Smooth muscle cell (in vitro differentiated cells): ENCODE measurements around the gene MAGI2. TPM values are rescaled to one million over a fixed set of nuclear protein-coding genes. Genes with fewer than 3 reads are reported as not detected.

Experiments
- DNase-seq: peaks from one replicate; lab custom pipeline; 2025; ENCODE audit not compliant: unreplicated experiment; lab: John Stamatoyannopoulos, UW
- H2AFZ ChIP-seq: fragments of 200-600 bp; sonication (generic); 2 replicates; pipeline ENCODE4 v1.6.0; 2016; ENCODE audit warnings: antibody characterized with exemption, low read depth, mild to moderate bottlenecking
- H3F3A ChIP-seq: fragments of 200-600 bp; sonication (generic); 2 replicates; pipeline ENCODE4 v1.6.0; 2017; ENCODE audit warnings: antibody characterized with exemption, low read depth
- H3K27ac ChIP-seq: fragments of 200-600 bp; sonication (generic); 2 replicates; pipeline ENCODE4 v1.5.1; 2016; ENCODE audit warnings: low read depth, mild to moderate bottlenecking
- H3K27me3 ChIP-seq: fragments of 200-600 bp; sonication (generic); 2 replicates; pipeline ENCODE4 v1.6.1; 2016; ENCODE audit warnings: low read depth, mild to moderate bottlenecking
- H3K36me3 ChIP-seq: fragments of 200-600 bp; sonication (generic); 2 replicates; pipeline ENCODE4 v1.5.1; 2016; ENCODE audit warnings: low read depth
- H3K4me1 ChIP-seq: fragments of 200-600 bp; sonication (generic); 2 replicates; pipeline ENCODE4 v1.5.1; 2016; ENCODE audit warnings: low read depth
- H3K4me2 ChIP-seq: fragments of 200-600 bp; sonication (generic); 2 replicates; pipeline ENCODE4 v1.6.0; 2016; ENCODE audit warnings: mild to moderate bottlenecking
- H3K4me3 ChIP-seq: fragments of 200-600 bp; sonication (generic); 2 replicates; pipeline ENCODE4 v1.5.1; 2016; ENCODE audit warnings: mild to moderate bottlenecking
- H3K79me2 ChIP-seq: fragments of 200-600 bp; sonication (generic); 2 replicates; pipeline ENCODE4 v1.6.0; 2016; ENCODE audit warnings: low read depth, mild to moderate bottlenecking
- H3K9ac ChIP-seq: fragments of 200-600 bp; sonication (generic); 2 replicates; pipeline ENCODE4 v1.6.0; 2016; ENCODE audit warnings: low read depth
- H3K9me3 ChIP-seq: fragments of 200-600 bp; sonication (generic); replicated peaks from 2 replicates; pipeline ENCODE4 v1.5.1; 2016; ENCODE audit warnings: low read depth
- H4K20me1 ChIP-seq: fragments of 200-600 bp; sonication (generic); 2 replicates; pipeline ENCODE4 v1.6.0; 2016; ENCODE audit warnings: low read depth
- WGBS: methylation state at CpG from one replicate; pipeline ENCODE4 v1.1.7; 2016; ENCODE audit warnings: low lambda C conversion rate; 5-methylcytosine and 5-hydroxymethylcytosine counted together
- polyA plus RNA-seq: library from polyadenylated mRNA; unstranded; fragments of >200 nt; fragmentation: Nextera tagmentation; extraction: Ambion mirVana; gene quantifications from 2 replicates; pipeline ENCODE4 v1.2.1, GENCODE V29; 2016
- total RNA-seq: library from RNA; depleted of rRNA; stranded (reverse); fragments of >200 nt; gene quantifications from 2 replicates; pipeline ENCODE4 v1.2.3, GENCODE V29; 2014
- TF ChIP-seq, protein P1 (sequence below): fragments of 200-600 bp; sonication (generic); IDR thresholded peaks from 2 replicates; pipeline ENCODE4 v1.5.1; 2017; ENCODE audit warnings: borderline replicate concordance, mild to moderate bottlenecking, antibody characterized with exemption; ENCODE audit not compliant: insufficient read depth, poor library complexity, severe bottlenecking

The MAGI2 gene
- total and polyA plus RNA-seq, 2 experiments from 2014 or later: 3.4 to 10.7 TPM

DNA sequence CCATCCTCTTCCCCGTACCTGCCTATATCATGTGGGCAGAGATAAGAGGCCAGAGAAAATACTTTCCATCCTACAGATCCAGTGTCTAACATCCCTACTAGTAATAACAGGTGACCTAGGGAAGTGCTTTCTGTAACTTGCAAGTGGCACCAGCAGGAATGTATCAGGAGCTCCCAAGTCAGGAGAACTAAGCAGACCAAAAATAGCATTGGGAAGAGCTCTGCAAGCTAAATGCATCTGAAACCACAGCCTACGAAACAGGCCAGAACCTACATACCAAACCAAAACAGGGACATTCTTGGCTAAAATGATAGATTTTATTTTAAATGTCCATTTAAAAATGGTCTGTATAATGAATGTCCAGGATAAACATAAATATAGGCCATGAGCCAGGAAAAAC lies 974.1 kb downstream of the MAGI2 start:
- 95% methylated on average over 2 of the region's 2 CpGs for WGBS
- H3K27me3 ChIP-seq: no peaks in the 10 kb centered on the region
- no peaks in the 10 kb centered on the region for H3K36me3 ChIP-seq
- TF ChIP-seq, protein P1, sequence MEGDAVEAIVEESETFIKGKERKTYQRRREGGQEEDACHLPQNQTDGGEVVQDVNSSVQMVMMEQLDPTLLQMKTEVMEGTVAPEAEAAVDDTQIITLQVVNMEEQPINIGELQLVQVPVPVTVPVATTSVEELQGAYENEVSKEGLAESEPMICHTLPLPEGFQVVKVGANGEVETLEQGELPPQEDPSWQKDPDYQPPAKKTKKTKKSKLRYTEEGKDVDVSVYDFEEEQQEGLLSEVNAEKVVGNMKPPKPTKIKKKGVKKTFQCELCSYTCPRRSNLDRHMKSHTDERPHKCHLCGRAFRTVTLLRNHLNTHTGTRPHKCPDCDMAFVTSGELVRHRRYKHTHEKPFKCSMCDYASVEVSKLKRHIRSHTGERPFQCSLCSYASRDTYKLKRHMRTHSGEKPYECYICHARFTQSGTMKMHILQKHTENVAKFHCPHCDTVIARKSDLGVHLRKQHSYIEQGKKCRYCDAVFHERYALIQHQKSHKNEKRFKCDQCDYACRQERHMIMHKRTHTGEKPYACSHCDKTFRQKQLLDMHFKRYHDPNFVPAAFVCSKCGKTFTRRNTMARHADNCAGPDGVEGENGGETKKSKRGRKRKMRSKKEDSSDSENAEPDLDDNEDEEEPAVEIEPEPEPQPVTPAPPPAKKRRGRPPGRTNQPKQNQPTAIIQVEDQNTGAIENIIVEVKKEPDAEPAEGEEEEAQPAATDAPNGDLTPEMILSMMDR: no peak
- H3K4me2 ChIP-seq: no peak overlapping the region
- H3K9ac ChIP-seq: no peak overlapping the region
- H4K20me1 ChIP-seq: no peaks in the 10 kb centered on the region
- no peaks in the 10 kb centered on the region for H3K9me3 ChIP-seq
- H3F3A ChIP-seq: no peaks in the 10 kb centered on the region
- H3K27ac ChIP-seq: no peak overlapping the region
- no peaks in the 10 kb centered on the region for H3K4me1 ChIP-seq
- no peak overlapping the region for H2AFZ ChIP-seq
- H3K79me2 ChIP-seq: no peaks in the 10 kb centered on the region
- no peak overlapping the region for H3K4me3 ChIP-seq
- no peak for DNase-seq

DNA sequence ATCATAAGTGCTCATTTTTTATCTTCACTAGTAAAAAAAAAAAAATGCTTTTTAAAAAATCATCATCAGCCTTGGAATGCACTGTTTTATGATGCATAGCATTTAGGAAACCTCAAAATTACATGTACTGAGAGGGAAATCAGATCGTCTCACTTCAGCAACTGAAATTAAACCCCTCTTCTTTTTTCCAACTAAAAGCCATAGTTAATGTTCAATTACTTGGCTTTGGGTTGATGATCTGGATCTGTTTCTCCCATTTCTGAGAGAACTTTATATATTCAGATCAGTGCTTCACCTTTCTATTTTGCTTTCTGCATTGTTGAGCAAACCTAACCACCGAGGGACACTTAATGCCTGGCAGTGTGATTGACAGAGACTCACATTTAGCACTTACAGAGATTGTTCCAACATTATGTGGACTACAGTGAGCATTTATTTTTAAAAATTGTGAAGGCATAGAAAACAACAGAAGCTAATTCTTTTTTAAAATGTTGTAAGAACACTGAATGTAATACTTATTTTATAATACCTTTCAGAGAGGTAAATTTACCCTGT lies 976.5 kb downstream of the MAGI2 start:
- no peaks in the 10 kb centered on the region for H4K20me1 ChIP-seq
- no peak overlapping the region for H3K27ac ChIP-seq
- H3K79me2 ChIP-seq: no peaks in the 10 kb centered on the region
- no peak overlapping the region for H3K4me3 ChIP-seq
- WGBS: 87% methylated on average over 2 of the region's 2 CpGs
- DNase-seq: no peak
- H3K4me1 ChIP-seq: no peaks in the 10 kb centered on the region
- no peaks in the 10 kb centered on the region for H3K9me3 ChIP-seq
- H3K27me3 ChIP-seq: no peaks in the 10 kb centered on the region
- TF ChIP-seq, protein P1: no peak
- no peaks in the 10 kb centered on the region for H3F3A ChIP-seq
- H3K36me3 ChIP-seq: no peaks in the 10 kb centered on the region
- H3K9ac ChIP-seq: no peak overlapping the region
- H2AFZ ChIP-seq: no peak overlapping the region
- H3K4me2 ChIP-seq: no peak overlapping the region

DNA sequence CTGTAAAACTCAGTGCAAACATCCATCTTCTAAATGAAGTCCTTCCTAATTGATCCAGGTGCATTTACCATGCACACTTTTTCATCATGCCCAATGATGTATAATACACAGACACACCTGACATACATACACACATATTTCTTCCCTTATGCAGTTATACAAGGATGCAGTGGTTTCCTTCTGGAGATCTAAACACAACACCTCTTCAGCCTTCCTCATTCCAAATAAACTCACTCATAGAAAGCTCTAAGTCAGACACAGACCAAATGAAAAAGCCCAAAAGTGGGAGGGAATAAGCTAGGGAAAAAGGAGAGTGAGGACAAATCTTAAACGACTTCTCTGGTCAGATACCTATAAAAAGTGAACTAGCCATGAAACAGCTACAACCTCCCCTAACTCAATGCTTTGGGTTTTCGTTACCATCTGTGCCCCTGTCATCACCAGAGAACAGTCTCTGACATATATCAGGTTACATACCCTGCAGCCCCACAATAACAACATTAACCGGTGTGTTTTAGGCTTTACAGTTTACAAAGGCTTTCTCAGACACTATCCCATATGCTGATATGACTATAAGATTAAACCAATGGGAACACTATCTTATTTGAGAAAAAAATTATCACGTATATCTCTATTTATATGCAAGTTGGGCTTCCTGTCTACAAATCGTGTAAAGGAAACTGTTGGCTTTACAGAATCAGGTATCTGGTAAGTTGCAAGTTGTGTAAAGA lies 979.7 kb downstream of the MAGI2 start:
- Histone ChIP-seq H3K9me3 (no peaks in the 10 kb centered on the region), H3K27me3 (no peaks in the 10 kb centered on the region), H3K79me2 (no peaks in the 10 kb centered on the region), H3K9ac (no peak overlapping the region), H2AFZ (no peak overlapping the region), H3K4me2 (no peak overlapping the region), H4K20me1 (no peaks in the 10 kb centered on the region), H3K27ac (no peak overlapping the region), H3K36me3 (no peaks in the 10 kb centered on the region), H3K4me1 (no peaks in the 10 kb centered on the region), H3K4me3 (no peak overlapping the region), H3F3A (no peaks in the 10 kb centered on the region)
- no peak for DNase-seq
- TF ChIP-seq, protein P1: no peak
- 30% methylated on average over 5 of the region's 5 CpGs for WGBS

DNA sequence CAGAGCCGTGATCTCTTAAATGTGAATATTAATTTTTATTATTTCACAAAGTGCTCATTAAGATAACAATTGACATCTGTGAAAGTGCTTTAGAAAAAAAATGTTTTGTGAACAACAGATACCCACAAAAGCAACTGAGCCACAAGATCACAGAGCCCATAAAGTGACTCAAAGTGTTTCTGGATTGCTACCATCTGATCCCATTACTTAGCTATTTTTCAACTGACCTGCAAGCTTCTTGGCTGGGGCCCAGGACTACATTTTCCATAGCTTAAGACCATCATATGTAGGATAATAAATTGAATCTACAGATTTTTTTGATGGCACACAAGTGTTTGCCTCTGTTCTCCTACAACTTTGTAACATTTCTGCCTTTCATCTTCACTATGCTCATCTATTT lies 980.4 kb downstream of the MAGI2 start:
- Histone ChIP-seq H3F3A (no peaks in the 10 kb centered on the region), H3K79me2 (no peaks in the 10 kb centered on the region), H3K9me3 (no peaks in the 10 kb centered on the region), H4K20me1 (no peaks in the 10 kb centered on the region), H3K36me3 (no peaks in the 10 kb centered on the region), H3K9ac (no peak overlapping the region), H3K27me3 (no peaks in the 10 kb centered on the region), H3K4me2 (no peak overlapping the region), H3K27ac (no peak overlapping the region), H3K4me3 (no peak overlapping the region), H3K4me1 (no peaks in the 10 kb centered on the region), H2AFZ (no peak overlapping the region)
- DNase-seq: no peak
- 66% methylated on average over 1 of the region's 1 CpG for WGBS
- TF ChIP-seq, protein P1: no peak
